ENCODE data around the gene UBR4.

The UBR4 gene

DNA sequence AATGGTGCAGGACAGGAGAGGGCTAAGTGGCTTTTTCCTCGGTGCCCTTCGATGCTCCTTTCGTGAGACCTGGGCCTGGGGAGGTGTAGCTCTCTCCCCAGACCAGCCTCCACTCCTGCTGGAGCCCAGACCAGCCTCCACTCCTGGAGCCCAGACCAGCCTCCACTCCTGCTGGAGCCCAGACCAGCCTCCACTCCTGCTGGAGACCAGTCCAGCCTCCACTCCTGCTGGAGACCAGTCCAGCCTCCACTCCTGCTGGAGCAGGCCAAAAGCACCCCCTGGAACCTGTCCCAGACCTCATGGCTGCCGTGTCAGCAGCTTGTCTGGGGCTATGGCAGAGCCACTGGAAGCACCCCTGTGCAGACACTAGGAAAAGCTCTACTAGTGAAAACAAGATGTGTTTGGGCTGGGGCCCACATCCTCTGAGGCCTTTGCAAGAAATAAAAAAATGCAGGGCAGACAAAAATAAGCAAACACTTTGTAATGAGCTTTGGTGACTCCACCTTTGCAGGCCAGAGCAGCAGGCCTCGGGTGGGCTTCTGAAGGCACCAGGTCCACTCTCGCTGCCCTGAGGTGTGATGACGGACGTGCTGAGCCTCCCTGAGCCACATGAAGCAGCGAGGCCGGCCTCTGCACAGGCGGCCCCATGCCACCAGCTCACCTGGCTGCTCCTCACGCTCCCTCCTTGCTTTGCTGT, 137.6 kb downstream of the UBR4 start:
- no peak for DNase-seq (ENCODE audit: low read depth)

DNA sequence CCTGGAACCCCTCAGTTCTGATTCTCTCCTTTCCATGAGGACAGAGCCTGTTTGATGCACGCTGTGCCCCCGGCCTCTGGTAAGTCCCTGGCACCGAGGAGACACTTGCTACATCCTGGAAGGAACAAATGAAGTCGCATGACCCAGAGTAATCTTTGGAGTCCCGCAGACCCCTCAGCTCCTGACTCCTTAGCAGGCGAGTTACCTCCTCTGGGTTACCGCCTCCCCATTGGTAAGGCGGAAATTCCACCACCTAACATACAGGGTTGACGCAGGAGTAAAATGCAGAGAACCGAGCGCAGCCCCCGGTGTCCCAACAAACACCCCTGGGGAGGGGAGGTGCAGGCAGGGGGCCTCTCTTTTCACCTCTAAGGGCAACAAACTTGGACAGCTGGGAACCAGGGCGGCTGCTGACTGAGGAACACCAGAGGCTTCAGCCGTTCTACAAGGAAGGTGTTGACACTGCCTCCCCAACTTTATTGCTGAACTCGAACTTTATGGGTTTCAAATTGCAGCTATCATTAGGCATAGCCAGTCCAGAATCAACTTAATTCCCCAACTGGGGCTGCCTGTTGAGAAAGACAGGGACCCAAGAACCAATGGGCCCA, 138.3 kb downstream of the UBR4 start:
- no peak for DNase-seq (ENCODE audit: low read depth)

DNA sequence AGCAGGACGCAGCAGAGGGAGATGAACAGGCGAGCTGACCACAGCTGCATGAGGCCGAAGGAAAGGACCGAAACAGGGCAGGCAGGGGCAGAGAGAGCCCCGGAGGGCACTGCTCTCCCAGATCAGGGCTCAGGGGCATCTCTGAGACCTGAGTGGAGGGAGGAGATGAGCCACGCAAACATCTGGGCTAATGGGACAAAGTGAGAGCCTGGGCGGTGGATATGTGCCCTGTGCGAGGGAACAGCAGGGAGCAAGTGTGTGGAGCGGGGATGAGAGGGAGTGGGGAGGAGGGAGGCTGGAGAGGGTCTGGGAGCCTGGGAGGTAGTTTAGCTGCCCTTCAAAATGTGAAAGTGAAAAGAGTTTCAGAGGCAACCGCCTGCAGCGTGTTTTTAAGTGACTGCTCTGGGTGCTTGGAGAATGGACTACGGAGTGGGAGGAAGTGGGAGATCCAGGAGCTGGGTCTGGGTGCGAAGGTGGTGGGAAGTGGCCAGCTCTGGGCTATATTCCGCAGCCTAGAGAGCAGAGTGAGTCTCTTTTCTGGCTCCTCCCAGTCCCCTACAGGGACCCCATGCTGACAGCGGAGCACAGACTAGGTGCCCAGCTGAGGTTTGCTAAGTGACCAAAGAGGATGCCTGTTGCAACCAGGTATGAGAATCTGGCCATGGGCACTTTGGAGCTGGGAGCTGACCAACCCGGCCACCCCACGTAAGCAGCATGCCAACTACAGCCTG, 139.0 kb downstream of the UBR4 start:
- DNase-seq (ENCODE audit: low read depth): no peak

DNA sequence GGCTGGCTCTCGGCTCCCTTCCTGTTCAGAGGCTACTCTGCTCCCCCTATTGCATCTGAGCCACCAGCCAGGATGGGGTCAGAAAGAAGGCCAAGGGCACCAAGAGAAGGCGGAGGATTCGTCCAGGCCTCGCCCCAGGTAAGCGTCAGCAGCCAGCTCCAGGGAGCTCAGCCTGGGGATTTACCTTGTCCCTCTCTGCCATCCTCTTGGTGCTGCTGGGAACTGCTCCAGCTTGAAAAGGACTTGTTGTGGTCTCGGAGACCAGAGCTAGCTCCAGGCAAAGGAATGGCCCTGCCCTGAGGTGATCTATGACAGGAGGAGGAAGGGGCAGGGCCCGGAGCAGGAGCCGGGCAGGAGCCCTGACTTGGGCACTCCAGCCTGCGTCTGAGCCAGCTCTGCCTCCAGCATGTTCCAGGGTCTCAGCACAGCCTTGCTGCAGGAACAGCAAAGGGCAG, 139.8 kb downstream of the UBR4 start:
- no peak for DNase-seq (ENCODE audit: low read depth)

DNA sequence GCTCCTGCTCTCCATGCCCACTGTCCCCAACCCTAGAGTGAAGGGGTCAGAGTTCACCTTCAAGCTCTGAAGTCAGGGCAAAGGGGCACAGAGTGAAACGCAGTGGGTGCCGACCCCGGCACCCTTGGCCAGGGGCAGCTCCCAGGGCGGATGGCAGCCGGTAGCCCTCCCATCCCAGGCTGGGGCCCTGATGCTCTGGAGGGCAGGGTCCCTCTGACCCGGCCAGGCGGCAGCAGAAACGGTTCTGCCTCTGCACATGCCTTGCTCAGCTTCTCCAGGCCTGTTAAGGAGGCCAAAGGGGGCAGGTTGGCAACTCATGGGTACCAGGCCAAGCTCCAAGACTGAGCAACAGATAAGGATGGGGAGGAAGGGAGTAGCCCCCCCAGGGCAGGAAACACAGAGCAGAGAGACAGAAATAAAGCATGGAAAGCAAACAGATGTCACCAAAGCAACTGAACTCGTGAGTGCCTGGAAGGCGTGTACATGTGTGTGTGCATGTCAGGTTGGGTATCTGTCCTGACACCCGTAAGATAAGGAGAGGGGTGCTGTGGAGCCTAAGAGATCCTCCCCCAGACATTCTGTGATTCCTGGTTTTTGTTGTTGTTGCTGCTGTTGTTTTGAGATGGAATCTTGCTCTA, 141.3 kb downstream of the UBR4 start:
- DNase-seq (ENCODE audit: low read depth): no peak

DNA sequence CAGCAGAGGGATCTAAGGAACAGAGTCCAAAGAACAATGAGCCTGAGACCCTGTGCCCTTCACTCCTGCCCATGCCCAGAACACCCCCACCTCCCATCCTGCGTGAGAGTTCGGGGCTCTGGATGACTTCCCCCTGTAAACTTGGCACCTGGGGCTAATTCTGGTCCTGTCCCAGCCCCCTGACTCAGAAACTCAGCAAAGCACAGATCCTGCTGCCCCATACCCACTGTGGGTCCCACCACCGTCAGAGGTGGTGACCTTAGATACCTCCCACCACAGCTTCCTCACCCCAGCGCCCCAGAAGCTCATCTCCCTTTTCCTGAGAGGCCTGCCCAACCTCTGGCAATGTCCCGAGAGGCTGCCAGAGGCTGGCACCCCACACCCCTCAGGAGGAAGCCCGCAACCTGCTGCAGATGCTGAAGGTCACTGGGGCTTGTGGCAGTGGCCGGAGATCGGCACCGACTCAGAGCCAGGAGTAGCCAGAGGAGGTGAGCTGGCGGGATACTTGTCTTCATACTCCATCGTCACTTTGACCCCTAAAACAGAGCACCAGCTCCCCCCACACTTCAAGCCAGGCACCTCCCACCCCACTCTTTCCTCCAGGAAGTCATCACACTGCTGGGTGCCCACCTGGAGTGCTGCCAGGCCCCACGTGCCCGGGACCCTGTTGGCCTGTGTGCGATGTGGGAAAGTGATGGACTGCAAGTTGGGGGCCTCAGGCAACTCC, 142.0 kb downstream of the UBR4 start:
- DNase-seq (ENCODE audit: low read depth): no peak

DNA sequence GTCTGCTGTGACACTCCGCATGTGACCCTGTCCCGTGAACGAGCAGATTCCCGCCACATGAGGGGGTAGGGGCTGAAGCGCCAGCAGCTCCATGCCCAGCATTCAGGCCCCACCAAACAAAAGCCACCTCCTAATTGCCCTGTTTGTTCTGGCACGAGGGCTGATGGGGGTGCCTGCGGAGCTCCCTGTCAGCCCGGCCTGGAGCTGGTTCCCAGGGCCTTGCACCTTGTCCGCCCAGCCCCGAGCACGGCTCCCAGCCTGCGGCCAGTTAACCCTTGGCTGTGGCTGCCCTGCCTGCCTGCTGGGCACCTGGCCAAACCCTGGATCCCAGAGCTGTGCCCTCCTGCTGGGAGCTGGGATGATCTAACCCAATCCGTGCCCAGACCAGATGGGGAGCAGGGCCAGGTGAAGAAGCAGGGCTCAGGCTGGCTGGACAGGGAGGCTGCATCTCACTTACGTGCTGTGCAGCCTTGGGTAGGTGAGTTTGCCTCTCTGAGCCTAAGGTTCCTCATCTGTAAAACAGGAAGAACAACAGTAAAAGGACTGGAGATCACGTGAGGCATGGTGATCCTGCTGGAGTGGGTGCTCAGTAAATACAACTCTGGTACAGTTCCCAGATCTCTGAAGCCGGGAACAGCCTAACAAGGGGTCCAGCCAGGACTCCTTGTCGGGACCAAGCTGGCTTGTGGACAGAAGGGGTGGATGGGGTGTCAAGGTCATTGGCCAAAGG, 142.7 kb downstream of the UBR4 start:
- DNase-seq (ENCODE audit: low read depth): no peak

DNA sequence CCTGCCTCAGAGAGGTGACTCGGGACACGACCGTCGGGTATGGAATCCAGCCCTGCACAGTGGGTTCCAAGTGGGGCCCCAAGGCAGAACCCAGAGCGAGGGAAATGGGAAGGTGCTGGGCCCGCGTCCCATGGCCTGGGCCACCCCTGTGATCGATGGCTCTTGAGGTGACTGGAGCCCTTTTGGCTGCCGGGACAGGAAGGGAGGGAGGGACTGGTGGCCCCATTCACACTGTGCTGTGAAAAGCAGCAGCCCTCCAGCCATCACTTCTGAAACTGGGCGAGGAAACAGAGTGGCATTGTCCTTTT, 143.2 kb downstream of the UBR4 start:
- DNase-seq (ENCODE audit: low read depth): no peak

DNA sequence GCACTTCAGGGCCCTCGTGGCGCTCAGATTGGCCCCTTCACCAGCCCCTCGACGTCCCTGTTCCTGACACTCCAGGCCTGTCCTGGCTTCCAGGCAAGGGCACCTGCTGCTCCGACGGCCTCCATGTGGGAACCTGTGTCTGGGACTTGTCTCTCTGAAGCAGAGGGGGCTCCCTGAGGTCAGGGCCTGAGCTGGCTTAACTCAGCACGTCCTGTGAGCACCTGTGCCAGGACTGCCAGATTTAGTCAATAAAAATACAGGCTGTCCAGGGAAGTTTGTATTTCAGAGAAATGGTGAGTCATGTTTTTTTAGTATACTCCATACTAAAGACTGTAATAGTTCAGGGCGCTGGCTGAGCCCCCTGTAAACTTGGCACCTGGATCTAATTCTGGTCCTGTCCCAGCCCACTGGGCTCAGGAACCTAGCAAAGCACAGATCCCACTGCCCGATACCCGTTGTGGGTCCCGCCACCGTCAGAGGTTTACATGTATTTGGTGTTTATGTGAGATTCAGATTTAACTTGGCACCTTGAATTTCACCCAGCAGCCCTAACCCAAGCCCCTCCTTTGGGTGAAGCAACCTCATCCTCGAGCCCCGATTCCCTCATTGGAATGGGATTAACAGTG, 143.7 kb downstream of the UBR4 start:
- DNase-seq (ENCODE audit: low read depth): no peak

DNA sequence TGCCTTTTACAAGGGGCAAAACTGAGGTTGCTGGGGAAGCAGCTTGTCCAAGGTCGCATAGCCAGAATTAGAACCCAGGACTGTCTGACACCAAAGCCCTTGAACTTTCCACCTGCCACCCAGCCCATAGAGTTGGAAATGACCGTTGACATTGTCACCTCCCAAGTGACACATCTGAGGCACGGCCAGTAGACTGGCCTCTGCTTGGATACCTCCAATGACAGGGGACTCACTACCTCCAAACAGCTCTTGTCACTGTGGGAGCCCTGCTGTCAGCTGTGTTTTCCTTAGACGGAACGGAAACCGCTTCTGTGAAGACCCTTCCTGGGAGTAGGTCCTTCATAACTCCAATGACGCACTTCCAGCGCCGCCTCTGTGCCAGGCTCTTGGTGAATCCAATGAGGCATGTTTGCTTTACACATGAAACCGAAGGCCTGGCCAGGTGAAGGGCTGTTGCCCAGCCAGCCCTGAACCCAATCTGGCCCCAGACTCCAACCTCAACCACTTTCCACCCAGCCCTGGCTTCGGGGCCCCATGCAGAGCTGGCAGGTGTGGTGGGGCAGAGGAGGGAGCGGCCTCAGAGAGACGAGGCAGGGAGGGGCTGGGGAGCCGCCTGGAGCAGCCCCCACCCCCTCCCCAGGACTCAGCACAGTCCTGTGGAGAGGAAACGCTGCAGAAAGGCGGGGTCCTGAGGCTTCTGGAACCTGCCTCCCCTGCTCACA, 144.4 kb downstream of the UBR4 start:
- DNase-seq (ENCODE audit: low read depth): no peak

DNA sequence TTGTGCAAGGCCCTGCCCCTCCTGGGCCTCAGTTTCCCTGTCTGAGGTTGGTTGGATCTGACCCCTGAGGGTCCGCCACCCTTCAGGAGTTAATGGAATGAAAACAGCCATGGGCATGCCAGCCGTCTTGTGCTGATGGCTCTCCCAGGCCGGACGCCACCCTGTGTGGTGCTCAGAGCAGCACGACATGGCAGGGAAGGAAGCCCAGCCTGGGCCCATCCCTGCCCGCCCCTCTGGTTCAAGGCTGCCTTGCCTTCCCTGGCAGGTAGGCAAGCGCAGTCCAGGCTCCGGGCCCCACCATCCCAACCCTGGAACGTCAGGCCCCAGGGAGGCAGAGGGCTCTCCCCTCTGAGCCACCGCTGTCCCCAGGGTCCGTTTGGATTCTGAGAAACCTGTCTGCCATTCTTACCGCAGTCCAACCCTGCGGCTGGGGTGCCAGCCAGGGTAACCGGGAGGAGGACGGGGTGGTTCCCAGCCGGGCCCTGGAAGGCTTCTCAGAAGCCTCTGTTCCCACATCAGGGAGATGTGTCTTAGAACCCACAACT, 145.1 kb downstream of the UBR4 start:
- no peak for DNase-seq (ENCODE audit: low read depth)

DNA sequence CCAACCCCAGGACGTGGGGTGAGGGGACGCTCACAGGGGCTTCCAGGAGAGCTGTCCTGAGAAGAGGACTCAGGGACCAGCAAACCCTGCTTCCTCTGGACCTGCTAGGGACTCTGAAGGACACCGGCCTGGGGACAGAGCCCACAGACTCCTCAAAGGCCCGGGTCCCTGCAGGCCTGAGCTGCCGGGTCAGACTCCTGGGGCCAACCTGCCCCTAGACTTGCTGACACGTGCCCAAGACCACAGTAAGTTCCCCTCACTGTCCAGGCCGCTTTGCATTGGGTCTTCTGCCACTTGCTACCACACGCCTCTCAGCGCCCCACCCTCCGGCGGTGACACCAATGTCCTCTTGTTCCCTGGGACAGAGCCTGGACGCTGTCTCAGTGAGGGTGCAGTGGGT, 146.9 kb downstream of the UBR4 start:
- no peak for DNase-seq (ENCODE audit: low read depth)

DNA sequence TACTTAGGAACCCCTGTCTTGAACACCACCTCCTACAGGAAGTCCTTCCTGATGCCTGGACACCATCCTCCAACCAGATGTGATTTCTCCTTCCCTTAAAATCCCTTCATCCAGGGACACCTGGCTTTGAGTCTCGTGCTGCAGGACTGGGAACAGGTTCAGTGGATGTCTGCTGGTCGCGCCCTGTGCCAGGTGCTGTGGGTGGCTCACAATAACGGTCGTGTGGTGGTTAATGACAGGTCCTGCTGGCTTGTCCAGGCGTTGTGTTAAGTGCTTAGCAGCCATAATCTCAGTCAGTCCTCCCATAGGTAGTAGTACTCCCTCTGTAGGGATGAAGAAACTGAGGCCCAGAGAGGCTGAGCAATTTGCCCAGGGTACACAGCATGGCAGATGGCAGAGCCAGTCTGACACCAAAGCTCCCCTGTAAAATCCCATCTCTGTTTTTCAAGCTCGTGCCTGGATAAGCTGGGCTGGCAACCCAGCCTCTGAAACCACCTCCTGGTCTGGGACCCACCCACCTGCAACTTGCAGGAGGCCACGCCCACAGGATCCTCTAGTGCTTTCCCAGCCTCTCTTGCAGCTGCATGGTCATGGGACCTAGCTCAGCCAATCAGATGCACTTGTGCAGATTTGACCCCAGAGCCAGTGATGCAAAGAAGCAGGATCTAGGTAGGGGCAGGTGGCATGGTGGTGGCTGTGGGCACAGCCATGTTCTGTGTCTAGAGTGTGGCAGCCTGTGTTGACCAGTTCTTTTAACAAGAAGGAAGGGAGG, 147.6 kb downstream of the UBR4 start:
- no peak for DNase-seq (ENCODE audit: low read depth)

DNA sequence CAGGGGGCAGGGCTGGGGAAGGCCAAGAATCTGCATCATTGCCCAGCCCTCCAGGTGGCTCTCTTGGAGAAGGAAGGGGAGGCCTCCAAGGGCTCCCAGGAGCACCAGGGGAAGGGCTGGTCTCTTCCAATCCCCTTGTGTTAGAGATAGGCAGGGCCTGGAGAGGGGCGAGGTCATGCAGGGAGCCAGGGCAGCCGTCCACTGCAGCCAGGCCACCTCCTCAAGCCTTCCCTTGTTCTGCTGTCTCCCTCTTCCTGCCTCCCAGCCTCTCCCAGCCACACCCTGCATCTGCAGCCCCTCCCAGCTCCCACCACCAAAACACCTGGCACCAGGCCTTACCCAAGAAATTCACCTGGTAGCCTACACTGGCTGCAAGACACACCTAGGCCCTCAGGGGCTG, 148.3 kb downstream of the UBR4 start:
- no peak for DNase-seq (ENCODE audit: low read depth)

DNA sequence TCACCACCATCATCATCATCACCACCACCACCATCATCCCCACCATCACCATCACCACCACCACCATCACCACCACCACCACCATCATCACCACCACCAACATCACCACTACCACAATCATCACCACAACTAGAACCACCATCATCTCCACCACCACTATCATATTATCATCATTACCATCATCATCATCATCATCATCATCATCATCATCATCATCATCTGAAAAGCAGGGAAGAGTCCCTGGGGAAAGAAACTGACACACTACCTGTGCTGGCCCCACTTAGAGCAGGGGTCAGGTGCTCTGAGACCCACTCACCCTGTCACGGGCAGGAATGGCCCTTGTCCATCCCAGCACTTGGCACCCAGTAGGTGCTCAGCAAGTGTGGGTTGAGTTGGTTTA, 148.7 kb downstream of the UBR4 start:
- DNase-seq (ENCODE audit: low read depth): no peak

DNA sequence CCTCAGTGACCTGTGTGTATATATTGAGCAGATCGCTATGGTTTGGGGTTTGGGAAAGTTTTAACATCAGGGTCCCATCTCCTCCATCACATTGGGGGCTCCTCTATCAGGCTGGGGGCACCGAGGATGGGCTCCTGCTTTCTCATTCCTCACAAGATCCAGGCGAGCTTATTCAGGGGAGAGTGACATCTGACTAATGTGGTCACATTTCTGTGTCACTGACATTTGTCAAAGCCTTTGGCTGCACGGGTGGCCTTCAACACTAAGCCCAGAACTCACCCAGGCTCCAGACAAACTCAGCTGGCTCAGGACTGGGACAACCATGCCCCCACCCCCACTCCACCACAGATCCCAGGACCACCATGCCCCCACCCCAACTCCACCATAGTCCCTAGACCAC, 150.3 kb downstream of the UBR4 start:
- DNase-seq (ENCODE audit: low read depth): no peak

DNA sequence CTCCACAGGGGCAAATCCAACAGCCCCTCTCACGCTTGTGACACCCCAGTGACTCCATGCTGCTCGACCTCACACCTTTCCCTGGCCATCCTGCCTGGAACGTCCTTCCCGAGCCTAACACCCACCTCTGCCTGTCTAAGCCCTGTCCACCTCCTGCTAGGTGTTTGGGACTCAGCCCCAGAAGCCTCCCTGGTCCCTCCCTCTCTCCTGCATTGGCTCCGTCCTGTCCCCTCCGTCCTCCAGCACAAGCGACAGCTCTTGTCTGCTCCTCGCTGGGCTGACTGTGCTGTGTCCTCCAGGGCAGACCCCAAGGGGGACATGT, 151.6 kb downstream of the UBR4 start:
- no peak for DNase-seq (ENCODE audit: low read depth)

DNA sequence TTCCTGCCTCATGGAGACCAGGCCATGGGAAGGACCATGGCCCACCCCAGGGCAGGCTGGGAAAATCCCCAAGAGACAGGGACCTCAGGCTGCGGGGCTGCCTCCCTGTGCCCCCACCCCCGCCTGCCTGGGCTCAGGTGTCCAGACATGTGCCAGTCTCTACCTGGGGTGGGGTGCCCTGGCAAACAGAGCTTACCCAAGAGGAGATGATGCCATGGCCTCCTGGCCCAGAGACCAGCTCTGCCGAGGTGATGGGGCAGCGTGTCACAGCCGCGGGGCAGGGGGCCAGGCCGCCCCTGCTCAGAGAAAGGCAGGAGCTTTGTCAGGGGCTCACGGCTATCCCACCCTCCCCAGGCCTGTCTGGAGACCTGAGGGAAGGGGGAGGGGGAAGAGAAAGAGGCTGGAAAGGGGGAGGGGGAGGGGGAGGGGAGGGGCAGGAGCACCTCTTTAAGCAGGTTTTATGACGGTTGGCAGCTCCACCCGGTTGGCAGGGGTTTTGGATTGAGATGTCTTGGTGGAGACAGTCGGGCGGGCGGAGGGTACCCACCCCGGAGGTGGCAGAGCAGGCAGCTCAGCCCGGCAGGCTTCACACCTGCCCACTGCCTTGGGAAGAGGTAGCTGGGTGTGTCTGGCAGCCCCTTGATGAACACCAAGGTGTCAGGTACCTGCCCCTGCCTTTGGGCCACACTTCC, 152.1 kb downstream of the UBR4 start:
- DNase-seq (ENCODE audit: low read depth): no peak

DNA sequence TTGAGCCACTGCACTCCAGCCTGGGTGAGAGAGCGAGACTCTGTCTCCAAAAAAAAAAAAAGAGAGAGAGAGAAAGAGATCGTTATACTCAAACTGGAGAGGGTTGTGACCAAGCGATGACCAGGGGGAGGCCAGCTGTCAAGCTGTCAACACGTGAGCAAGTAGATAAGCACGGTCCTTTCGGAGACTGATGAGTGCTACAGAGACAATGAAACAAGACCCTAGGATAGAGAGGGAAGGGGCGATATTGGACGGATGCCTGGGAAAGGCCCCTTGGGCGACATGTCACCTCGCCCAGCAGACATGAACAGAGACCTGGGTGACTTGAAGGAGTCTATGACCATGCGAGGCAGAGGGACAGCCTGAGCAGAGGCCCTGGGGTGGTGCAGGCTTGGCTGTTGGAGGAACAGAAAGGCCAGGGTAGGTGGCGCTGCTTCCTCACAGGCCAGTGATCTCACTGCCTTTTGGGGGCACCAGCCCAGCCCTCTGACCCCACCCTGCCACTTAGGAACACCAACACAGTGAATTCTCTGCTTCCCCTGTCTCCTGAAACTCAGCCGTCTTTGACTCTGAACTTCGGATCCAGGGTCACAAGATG, 152.8 kb downstream of the UBR4 start:
- no peak for DNase-seq (ENCODE audit: low read depth)

All from fibroblast of the conjunctiva (primary cell).